GM12873 (cell line): ENCODE results near the gene TSPO.

Experiments
- TF ChIP-seq, protein P1 (sequence below): IDR thresholded peaks from 2 replicates; pipeline ENCODE4 v1.5.1; 2012; ENCODE audit warnings: low read depth, mild to moderate bottlenecking, moderate library complexity, low read length, control low read depth; ENCODE audit not compliant: insufficient read depth; ENCODE audit errors: missing control alignments

Gene TSPO

DNA sequence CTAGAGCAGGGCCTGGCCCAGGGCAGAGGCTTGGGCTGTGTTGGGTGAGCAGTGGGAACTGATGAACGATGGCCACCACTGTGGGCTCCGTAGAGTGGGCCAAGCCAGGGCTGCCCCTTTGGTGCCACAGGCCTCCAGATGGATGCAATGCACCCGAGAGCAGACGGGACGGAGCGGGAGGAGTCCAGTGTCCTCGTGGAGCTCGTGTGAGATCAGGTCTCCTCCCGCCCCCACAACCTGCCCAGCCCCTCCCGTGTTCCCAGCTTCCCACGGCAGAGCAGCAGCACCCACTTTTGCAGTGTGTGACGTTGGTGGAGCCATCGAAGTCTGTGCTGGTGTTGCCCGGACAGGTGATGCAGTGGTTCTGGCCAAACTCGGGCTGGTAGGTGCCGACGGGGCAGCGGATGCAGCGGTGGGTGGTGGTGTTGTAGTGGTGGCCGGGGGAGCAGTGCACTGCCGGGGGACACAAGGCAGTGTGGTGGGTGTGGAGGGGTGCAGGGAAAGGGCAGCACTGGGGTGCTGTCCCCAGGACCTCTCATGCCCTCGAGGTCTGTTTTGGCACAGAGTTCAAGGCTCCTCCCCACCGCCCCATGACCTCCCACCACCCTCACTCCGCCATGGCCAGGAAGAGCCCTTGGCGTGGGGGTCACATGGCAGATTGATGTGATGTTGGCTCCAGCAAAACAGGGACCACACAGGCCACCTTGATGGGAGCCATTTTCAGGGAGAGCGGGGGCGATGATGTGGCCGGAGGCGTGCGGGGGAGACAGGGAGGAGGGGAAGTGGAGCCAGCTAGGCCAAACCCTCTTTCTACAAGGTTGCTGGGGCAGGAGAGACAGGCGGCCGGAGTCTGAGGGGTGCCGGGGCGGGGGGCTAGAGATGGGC, 59.5 kb downstream of the TSPO start:
- TF ChIP-seq, protein P1, sequence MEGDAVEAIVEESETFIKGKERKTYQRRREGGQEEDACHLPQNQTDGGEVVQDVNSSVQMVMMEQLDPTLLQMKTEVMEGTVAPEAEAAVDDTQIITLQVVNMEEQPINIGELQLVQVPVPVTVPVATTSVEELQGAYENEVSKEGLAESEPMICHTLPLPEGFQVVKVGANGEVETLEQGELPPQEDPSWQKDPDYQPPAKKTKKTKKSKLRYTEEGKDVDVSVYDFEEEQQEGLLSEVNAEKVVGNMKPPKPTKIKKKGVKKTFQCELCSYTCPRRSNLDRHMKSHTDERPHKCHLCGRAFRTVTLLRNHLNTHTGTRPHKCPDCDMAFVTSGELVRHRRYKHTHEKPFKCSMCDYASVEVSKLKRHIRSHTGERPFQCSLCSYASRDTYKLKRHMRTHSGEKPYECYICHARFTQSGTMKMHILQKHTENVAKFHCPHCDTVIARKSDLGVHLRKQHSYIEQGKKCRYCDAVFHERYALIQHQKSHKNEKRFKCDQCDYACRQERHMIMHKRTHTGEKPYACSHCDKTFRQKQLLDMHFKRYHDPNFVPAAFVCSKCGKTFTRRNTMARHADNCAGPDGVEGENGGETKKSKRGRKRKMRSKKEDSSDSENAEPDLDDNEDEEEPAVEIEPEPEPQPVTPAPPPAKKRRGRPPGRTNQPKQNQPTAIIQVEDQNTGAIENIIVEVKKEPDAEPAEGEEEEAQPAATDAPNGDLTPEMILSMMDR, result no peak

DNA sequence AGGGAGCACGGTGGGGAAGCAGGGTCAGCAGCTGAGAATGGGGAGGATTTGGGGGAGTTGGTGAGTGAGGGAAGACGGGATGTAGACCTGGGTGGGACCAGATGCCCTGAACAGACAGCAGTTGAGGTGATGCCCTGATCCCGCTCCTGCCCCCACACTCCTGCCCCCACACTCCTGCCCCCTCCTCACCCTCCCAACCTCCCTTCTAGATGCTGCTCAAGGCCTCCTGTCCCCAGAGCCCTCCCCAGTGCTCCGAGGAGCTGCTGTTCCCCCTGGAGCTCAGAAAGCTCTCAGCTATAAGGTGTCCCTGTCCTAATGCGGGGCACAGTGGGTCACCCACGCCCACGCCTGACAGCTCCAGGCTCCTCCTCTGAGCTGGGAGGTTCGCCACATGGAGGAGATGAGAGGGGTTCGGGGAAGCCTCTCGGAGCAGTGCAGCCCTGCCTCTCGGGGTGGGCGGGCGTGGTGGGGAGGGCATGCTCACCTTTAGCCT, 60.6 kb downstream of the TSPO start:
- TF ChIP-seq, protein P1, result no peak

DNA sequence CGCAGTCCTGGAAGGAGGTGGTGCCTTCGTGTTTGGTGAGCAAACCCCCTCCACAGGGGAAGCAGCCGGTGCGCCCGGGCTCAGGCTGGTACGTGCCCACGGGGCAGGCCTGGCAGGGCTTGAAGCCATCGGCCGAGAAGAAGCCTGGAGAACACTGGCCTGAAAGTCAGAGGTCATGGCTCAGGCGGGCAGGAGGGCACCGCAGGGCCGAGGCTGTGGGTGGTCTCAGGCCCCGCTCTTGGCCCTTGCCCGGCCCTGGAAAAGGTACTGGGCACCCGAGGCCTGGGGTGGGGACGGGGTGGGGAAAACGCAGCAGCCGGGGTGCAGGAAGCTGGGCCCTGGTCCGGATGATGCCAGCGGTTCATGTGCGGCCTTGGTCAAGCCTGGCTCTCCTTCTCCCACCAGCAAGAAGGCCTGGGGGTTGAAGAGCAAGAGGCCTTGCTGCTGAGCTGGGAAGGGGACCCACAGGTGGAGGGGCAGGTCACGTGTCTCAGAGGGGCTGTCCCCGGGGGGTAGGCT, 61.1 kb downstream of the TSPO start:
- TF ChIP-seq, protein P1, result no peak
